A549 (cell line): Measurements from ENCODE around the gene HSPA4L. TPM values are rescaled to one million over a fixed set of nuclear protein-coding genes. Genes with fewer than 3 reads are reported as not detected.

Experiments used
- ATAC-seq, 2 experiments: fragments of 200-7000 bp in 1 of 2; fragments of >200 bp in 1 of 2; cut with Nextera tagmentation in 1 of 2; cut with Tn5 transposase in 1 of 2; 3 replicates each; pipeline versions ENCODE4 v1.8.0 to v1.9.1; 2018 to 2020; ENCODE audit warnings: mild to moderate bottlenecking in 1 of 2, moderate library complexity in 1 of 2
- CTCF ChIA-PET: fragments of 300-600 bp; sonication (Branson Sonifier 250); formaldehyde crosslinking; extraction: SDS; loops from one replicate; lab custom pipeline; 2021; ENCODE audit warnings: antibody characterized with exemption, inconsistent platforms; lab: Yijun Ruan, JAX
- POLR2A ChIA-PET: fragments of 350-600 bp; formaldehyde crosslinking; extraction: SDS; loops from one replicate; lab custom pipeline; 2021; ENCODE audit warnings: antibody characterized with exemption, inconsistent platforms; lab: Yijun Ruan, JAX
- DNase-seq, 2 experiments: peaks; one replicate each; pipeline versions ENCODE4 v3.0.0 to v3.0.0-alpha.2; 2011 to 2016; ENCODE audit warnings: low read depth in 1 of 2, low spot score in 1 of 2
- FAIRE-seq: peaks from 2 replicates; lab custom pipeline; 2011; peaks lifted over from hg19 to GRCh38; lab: Jason Lieb, UNC
- H3K27ac ChIP-seq, 2 experiments: fragments of >200 bp; sonication (Bioruptor Twin); formaldehyde crosslinking; 3 replicates each; pipeline ENCODE4 v1.5.1; 2016 to 2017
- H3K4me1 ChIP-seq: fragments of >200 bp; sonication (Bioruptor Twin); formaldehyde crosslinking; 3 replicates; pipeline ENCODE4 v1.6.1; 2016
- H3K4me2 ChIP-seq: fragments of >200 bp; sonication (Bioruptor Twin); formaldehyde crosslinking; 3 replicates; pipeline ENCODE4 v1.6.1; 2016
- H3K4me3 ChIP-seq: fragments of >200 bp; sonication (Bioruptor Twin); formaldehyde crosslinking; 3 replicates; pipeline ENCODE4 v1.5.1; 2016
- H3K9me3 ChIP-seq: fragments of >200 bp; sonication (Bioruptor Twin); formaldehyde crosslinking; 3 replicates; pipeline ENCODE4 v1.6.1; 2016
- CBX8 ChIP-seq: fragments of 200-600 bp; sonication (generic); IDR thresholded peaks from 2 replicates; pipeline ENCODE4 v1.6.1; 2016
- CTCF ChIP-seq: fragments of >200 bp; sonication (Bioruptor Twin); formaldehyde crosslinking; IDR thresholded peaks from 3 replicates; pipeline ENCODE4 v1.5.1; 2016
- E2F6 ChIP-seq: IDR thresholded peaks from 2 replicates; pipeline ENCODE4 v1.6.1; 2012; ENCODE audit warnings: low read depth, borderline replicate concordance
- ELK1 ChIP-seq: fragments of 150-350 bp; IDR thresholded peaks from 2 replicates; pipeline ENCODE4 v1.6.1; 2014; ENCODE audit warnings: low read depth, mild to moderate bottlenecking, low read length
- EP300 ChIP-seq, 2 experiments: fragments of >200 bp; sonication (Bioruptor Twin); formaldehyde crosslinking; IDR thresholded peaks; 2 replicates in 1 of 2; 3 replicates in 1 of 2; pipeline ENCODE4 v1.6.1; 2016 to 2017
- FOXS1 ChIP-seq: fragments of 250-450 bp; sonication (Bioruptor Pico); IDR thresholded peaks from 2 replicates; pipeline ENCODE4 v1.5.0; 2020; ENCODE audit warnings: mild to moderate bottlenecking, moderate library complexity
- HMGXB4 ChIP-seq: fragments of 250-450 bp; sonication (Bioruptor Pico); IDR thresholded peaks from 2 replicates; pipeline ENCODE4 v1.5.0; 2021; ENCODE audit warnings: mild to moderate bottlenecking, moderate library complexity, borderline replicate concordance
- MAX ChIP-seq: IDR thresholded peaks from 2 replicates; pipeline ENCODE4 v1.6.1; 2012
- MAZ ChIP-seq: fragments of 150-350 bp; IDR thresholded peaks from 2 replicates; pipeline ENCODE4 v1.6.1; 2014; ENCODE audit warnings: antibody characterized with exemption, low read depth, low read length, borderline replicate concordance
- REST ChIP-seq: fragments of 200-600 bp; sonication (generic); IDR thresholded peaks from 2 replicates; pipeline ENCODE4 v1.6.1; 2016; ENCODE audit warnings: antibody characterized with exemption, mild to moderate bottlenecking, moderate library complexity
- SMC3 ChIP-seq: fragments of >200 bp; sonication (Bioruptor Twin); formaldehyde crosslinking; IDR thresholded peaks from 3 replicates; pipeline ENCODE4 v1.6.1; 2018; ENCODE audit warnings: inconsistent platforms
- TP53 ChIP-seq: fragments of 250-450 bp; sonication (Bioruptor Pico); IDR thresholded peaks from 2 replicates; pipeline ENCODE4 v1.5.0; 2021; ENCODE audit warnings: mild to moderate bottlenecking, moderate library complexity
- USF2 ChIP-seq: fragments of 450-650 bp; IDR thresholded peaks from 2 replicates; pipeline ENCODE4 v1.6.1; 2014; ENCODE audit warnings: antibody characterized with exemption
- ZFP36 ChIP-seq: fragments of 450-650 bp; IDR thresholded peaks from 2 replicates; pipeline ENCODE4 v1.6.1; 2014; ENCODE audit warnings: borderline replicate concordance; ENCODE audit not compliant: partially characterized antibody
- ZSCAN20 ChIP-seq: fragments of 250-450 bp; sonication (Bioruptor Pico); IDR thresholded peaks from 2 replicates; pipeline ENCODE4 v1.8.0; 2022; ENCODE audit warnings: mild to moderate bottlenecking, moderate library complexity
- WGBS: methylation state at CpG from one replicate; pipeline ENCODE4 v1.1.6; 2017; ENCODE audit errors: missing lambda C conversion rate; 5-methylcytosine and 5-hydroxymethylcytosine counted together
- polyA plus RNA-seq, 4 experiments: library from polyadenylated mRNA; depleted of rRNA in 3 of 4; stranded (reverse); fragments of >200 nt; fragmentation: RNase III in 1 of 4; extraction: RNeasy Plus Mini Kit Qiagen cat#74134 plus additional on column Dnase treatment in 1 of 4; gene quantifications; 2 replicates in 3 of 4; 3 replicates in 1 of 4; pipeline ENCODE4 v1.2.3, GENCODE V29; 2011 to 2017

HSPA4L gene
- polyA plus RNA-seq, 2 of the 4 experiments (the other 2 are of a cell fraction), result 10.9 to 12.1 TPM

GRCh38 chr4:127829014-127829413 lies 46.9 kb downstream of the HSPA4L start:
- no peaks in the 10 kb centered on the region for H3K9me3 ChIP-seq
- TF ChIP-seq CTCF (no peak), REST (no peak)
- CTCF ChIA-PET, result no interaction called here
- ATAC-seq (no peak), FAIRE-seq (no peak), DNase-seq (no peak)
- no peak overlapping the region for H3K27ac ChIP-seq
- no peak overlapping the region for H3K4me3 ChIP-seq
- no peaks in the 10 kb centered on the region for H3K4me1 ChIP-seq
- no peak overlapping the region for H3K4me2 ChIP-seq
- POLR2A ChIA-PET, result no interaction called here

GRCh38 chr4:127832585-127832984 lies 50.5 kb downstream of the HSPA4L start:
- no peak for FAIRE-seq
- Histone ChIP-seq H3K9me3 (no peaks in the 10 kb centered on the region), H3K4me3 (no peak overlapping the region), H3K4me1 (no peaks in the 10 kb centered on the region), H3K27ac (no peak overlapping the region), H3K4me2 (no peak overlapping the region)
- ChIA-PET CTCF (no interaction called here), POLR2A (no interaction called here)
- no peak for DNase-seq
- TF ChIP-seq MAZ (no peak), FOXS1 (CRISPR knock-in tag) (no peak), ELK1 (no peak), HMGXB4 (CRISPR knock-in tag) (no peak), E2F6 (no peak), CBX8 (no peak), ZFP36 (no peak), EP300 (IDR thresholded peaks at IDR 0.05) (no peak), TP53 (CRISPR knock-in tag) (no peak), USF2 (no peak), MAX (no peak), ZSCAN20 (CRISPR knock-in tag) (no peak), CTCF (no peak), SMC3 (no peak)
- ATAC-seq, result no peak
- WGBS, result 88% methylated on average over 4 of the region's 4 CpGs
